Left lung (tissue), 10 donors: Measurements from ENCODE around the gene NPFFR1. TPM values are rescaled to one million over a fixed set of nuclear protein-coding genes. Genes with fewer than 3 reads are reported as not detected.
"Not testable (repeated sequence)": the region's sequence is repeated elsewhere in the genome, so short reads cannot be mapped to it uniquely, and the experiment has no call there.

Source experiments
- ATAC-seq: fragments of 200-7000 bp; cut with Tn5 transposase; one replicate; pipeline ENCODE4 v1.9.1; 2020; ENCODE audit warnings: moderate library complexity
- DNase-seq, 4 donors: peaks; one replicate each; pipeline ENCODE4 v3.0.0-alpha.2; 2013 to 2020
- H3K27ac ChIP-seq, 2 donors: fragments of 200-600 bp; sonication (generic) in 1 of 2; one replicate each; pipeline versions ENCODE4 v1.5.0 to v1.8.0; 2020 to 2021
- H3K27me3 ChIP-seq, 2 donors: fragments of 200-600 bp; sonication (generic) in 1 of 2; one replicate each; pipeline versions ENCODE4 v1.5.0 to v1.8.0; 2020 to 2021
- H3K36me3 ChIP-seq, 2 donors: fragments of 200-600 bp; sonication (generic) in 1 of 2; one replicate each; pipeline versions ENCODE4 v1.5.0 to v1.8.0; 2020 to 2021
- H3K4me1 ChIP-seq, 2 donors: fragments of 200-600 bp; one replicate each; pipeline ENCODE4 v1.8.0; 2021
- H3K4me3 ChIP-seq, 2 donors: fragments of 200-600 bp; sonication (generic) in 1 of 2; one replicate each; pipeline versions ENCODE4 v1.5.0 to v1.8.0; 2020 to 2021; ENCODE audit warnings: mild to moderate bottlenecking in 1 of 2
- H3K9me3 ChIP-seq, 2 donors: fragments of 200-600 bp; sonication (generic) in 1 of 2; one replicate each; pipeline versions ENCODE4 v1.5.0 to v1.8.0; 2020 to 2021
- CTCF ChIP-seq, 2 donors: fragments of 200-600 bp; sonication (generic) in 1 of 2; IDR thresholded peaks; one replicate each; pipeline versions ENCODE4 v1.5.0 to v1.8.0; 2021; ENCODE audit warnings: antibody characterized with exemption in 2 of 2
- intact Hi-C, 2 donors: fragments of 100-400 bp; cut with DNase I; formaldehyde crosslinking; loops; one replicate each; pipeline versions ENCODE4 v1.11.2 to v1.14.2; 2022
- polyA plus RNA-seq, 6 donors: library from polyadenylated mRNA; unstranded; fragments of 120-200 nt; gene quantifications; one replicate each; pipeline ENCODE4 v1.2.1, GENCODE V29; 2013; ENCODE audit not compliant: insufficient read length in 6 of 6
- total RNA-seq, 2 donors: library from RNA; stranded (reverse); fragmentation: NEBNext Ultra II Directional; extraction: Animal tissue kit (Norgen Biotek cat#: 25700); gene quantifications; one replicate each; pipeline ENCODE4 v1.2.1, GENCODE V29; 2021
- donor health status: DM: no; HTN: yes; CAD: no.
- donor health status: DM: no; HTN: no; CAD: no.

Gene NPFFR1
- total and polyA plus RNA-seq, 8 donors = 0.20 to 0.80 (median 0.42) TPM

GRCh38 chr10:70258216-70258615, 25.6 kb downstream of the NPFFR1 start:
- ATAC-seq (no peak), DNase-seq (no peak)
- no peaks in the 10 kb centered on the region for H3K36me3 ChIP-seq
- H3K27ac ChIP-seq = no peak overlapping the region
- no peak overlapping the region for H3K4me3 ChIP-seq
- intact Hi-C loops = no loop called here
- peaks cover 16 to 39% of the 10 kb centered on the region in 2 donors for H3K27me3 ChIP-seq
- no peak for TF ChIP-seq CTCF (IDR thresholded peaks at IDR 0.05)
- peaks cover 0 to 9% of the 10 kb centered on the region in 2 donors for H3K9me3 ChIP-seq
- H3K4me1 ChIP-seq = peaks cover 7 to 13% of the 10 kb centered on the region in 2 donors

DNA sequence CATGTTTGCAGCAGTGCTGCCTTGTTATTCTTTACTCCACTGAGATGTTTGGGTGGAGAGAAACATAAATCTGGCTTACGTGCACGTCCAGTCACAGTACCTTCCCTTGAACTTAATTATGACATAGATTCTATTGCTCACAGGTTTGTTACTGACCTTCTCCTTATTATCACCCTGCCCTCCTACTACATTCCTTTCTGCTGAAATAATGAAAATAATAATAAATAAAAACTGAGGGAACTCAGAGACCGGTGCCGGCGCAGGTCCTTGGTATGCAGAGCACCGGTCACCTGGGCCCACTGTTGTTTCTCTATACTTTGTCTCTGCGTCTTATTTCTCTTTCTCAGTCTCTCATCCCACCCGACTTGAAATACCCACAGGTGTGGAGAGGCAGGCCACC, 26.0 kb downstream of the NPFFR1 start:
- intact Hi-C loops, H3K27ac ChIP-seq, H3K36me3 ChIP-seq, H3K9me3 ChIP-seq, H3K4me3 ChIP-seq, ATAC-seq, DNase-seq: not testable (repeated sequence)
- Histone ChIP-seq H3K4me1 (peaks cover 7 to 13% of the 10 kb centered on the region in 2 donors), H3K27me3 (peaks cover 16 to 39% of the 10 kb centered on the region in 2 donors)

GRCh38 chr10:70256463-70256862, 27.3 kb downstream of the NPFFR1 start:
- peaks cover 16 to 39% of the 10 kb centered on the region in 2 donors for H3K27me3 ChIP-seq
- peaks cover 7 to 13% of the 10 kb centered on the region in 2 donors for H3K4me1 ChIP-seq
- TF ChIP-seq CTCF (IDR thresholded peaks at IDR 0.05) = no peak
- ATAC-seq = peak; percentile 14
- DNase-seq = no peak
- peaks cover 0 to 8% of the 10 kb centered on the region in 2 donors for H3K9me3 ChIP-seq
- no peak overlapping the region for H3K4me3 ChIP-seq
- intact Hi-C loops = no loop called here
- H3K27ac ChIP-seq = no peak overlapping the region
- H3K36me3 ChIP-seq = no peaks in the 10 kb centered on the region

DNA sequence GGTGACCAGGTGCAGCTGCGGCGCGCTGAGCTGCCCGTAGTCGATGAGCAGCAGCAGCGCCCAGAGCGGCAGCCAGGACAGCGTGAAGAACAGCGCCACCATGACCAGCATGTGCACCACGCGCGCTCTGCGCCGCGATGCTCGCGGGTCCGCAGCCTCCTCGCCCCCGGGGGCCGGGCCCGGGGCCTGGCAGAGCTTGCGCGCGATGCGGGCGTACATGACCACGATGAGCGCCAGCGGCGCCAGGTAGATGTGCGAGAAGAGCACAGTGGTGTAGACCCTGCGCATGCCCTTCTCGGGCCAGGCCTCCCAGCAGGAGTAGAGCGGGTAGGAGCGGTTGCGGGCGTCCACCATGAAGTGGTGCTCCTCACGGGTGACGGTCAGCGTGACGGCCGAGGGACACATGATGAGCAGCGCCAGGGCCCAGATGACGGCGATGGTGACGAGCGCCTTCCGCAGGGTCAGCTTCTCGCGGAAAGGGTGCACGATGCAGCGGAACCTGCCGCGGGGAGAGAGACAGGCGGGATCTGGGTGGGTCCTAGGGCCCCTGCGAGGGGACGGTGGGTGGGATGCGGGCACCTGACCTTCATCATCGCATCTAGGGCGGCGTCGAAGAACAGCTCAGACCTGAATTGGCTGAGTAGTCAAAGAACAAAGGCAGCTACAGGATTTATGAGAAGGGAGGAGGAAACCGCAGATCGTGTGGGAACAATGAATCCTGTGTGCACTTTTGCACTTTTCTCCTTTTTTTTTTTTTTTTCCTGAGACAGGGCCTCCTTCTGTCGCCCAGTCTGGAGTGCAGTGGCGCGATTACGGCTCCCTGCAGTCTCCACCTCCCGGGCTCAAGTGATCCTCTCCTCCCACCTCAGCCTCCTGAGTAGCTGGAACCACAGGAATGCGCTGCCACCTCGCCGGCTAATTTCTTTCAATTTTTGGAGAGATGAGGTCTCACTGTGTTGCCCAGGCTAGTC, 28.2 kb downstream of the NPFFR1 start:
- ATAC-seq = peak; percentile 81
- intact Hi-C loops = no loop called here
- Histone ChIP-seq H3K4me1 (peaks cover 7 to 13% of the 10 kb centered on the region in 2 donors), H3K4me3 (no peak overlapping the region), H3K27ac (no peak overlapping the region), H3K27me3 (peaks cover 16 to 39% of the 10 kb centered on the region in 2 donors), H3K36me3 (no peaks in the 10 kb centered on the region), H3K9me3 (no peaks in the 10 kb centered on the region)
- no peak for TF ChIP-seq CTCF (IDR thresholded peaks at IDR 0.05)
- DNase-seq = peak in 3 of 4 donors; percentile 32 to 82 (median 58)

DNA sequence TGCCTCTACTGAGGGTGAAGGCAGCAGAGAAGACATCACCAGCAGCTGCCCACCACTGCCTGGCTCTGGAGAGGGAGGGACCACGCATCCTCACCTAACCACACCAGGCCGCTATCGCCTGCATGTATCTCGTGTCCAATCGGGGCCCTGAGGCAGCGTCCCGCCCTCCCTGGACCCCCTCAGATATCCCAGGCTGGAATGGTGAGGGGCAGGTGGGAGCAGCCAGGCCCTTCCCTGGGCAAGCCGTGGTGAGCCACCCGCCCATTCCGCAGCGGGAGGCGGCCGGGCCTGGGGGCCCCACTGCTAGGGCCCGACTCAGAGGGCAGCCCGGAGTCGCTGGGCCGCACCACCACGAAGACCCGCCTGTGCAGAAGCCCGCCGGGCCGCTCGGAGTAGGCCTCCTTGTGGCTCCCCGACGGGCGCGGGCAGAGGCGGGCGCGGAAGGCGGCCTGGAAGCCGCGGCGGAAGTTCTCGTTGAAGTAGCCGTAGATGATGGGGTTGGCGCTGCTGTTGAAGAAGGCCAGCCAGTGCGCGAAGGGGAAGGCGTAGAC, 29.0 kb downstream of the NPFFR1 start:
- ATAC-seq (no peak), DNase-seq (no peak)
- Histone ChIP-seq H3K36me3 (no peaks in the 10 kb centered on the region), H3K4me3 (no peak overlapping the region), H3K4me1 (peaks cover 7 to 13% of the 10 kb centered on the region in 2 donors), H3K9me3 (no peaks in the 10 kb centered on the region), H3K27ac (no peak overlapping the region), H3K27me3 (peaks cover 16 to 39% of the 10 kb centered on the region in 2 donors)
- intact Hi-C loops = no loop called here
- no peak for TF ChIP-seq CTCF (IDR thresholded peaks at IDR 0.05)
